Ishikawa (cell line): ENCODE results near the gene TOX2.

Experiments used
- CEBPB ChIP-seq: IDR thresholded peaks from 2 replicates; pipeline ENCODE4 v1.6.1; 2012
- EGR1 ChIP-seq: IDR thresholded peaks from 2 replicates; pipeline ENCODE4 v1.6.1; 2012
- EP300 ChIP-seq: IDR thresholded peaks from 2 replicates; pipeline ENCODE4 v1.6.1; 2012; ENCODE audit warnings: borderline replicate concordance
- FOXM1 ChIP-seq: IDR thresholded peaks from 2 replicates; pipeline ENCODE4 v1.6.1; 2012; ENCODE audit warnings: low read depth, borderline replicate concordance
- MAX ChIP-seq: IDR thresholded peaks from 2 replicates; pipeline ENCODE4 v1.6.1; 2012
- NFIC ChIP-seq: IDR thresholded peaks from 2 replicates; pipeline ENCODE4 v1.6.1; 2012
- REST ChIP-seq: IDR thresholded peaks from 2 replicates; pipeline ENCODE4 v1.6.1; 2012; ENCODE audit warnings: low read depth, mild to moderate bottlenecking
- TAF1 ChIP-seq: IDR thresholded peaks from 2 replicates; pipeline ENCODE4 v1.6.1; 2012; ENCODE audit warnings: low read depth, mild to moderate bottlenecking
- TCF12 ChIP-seq: IDR thresholded peaks from 2 replicates; pipeline ENCODE4 v1.6.1; 2012; ENCODE audit warnings: low read depth
- TEAD4 ChIP-seq: IDR thresholded peaks from 2 replicates; pipeline ENCODE4 v1.6.1; 2012
- USF1 ChIP-seq: IDR thresholded peaks from 2 replicates; pipeline ENCODE4 v1.6.1; 2012
- ZBTB7A ChIP-seq: IDR thresholded peaks from 2 replicates; pipeline ENCODE4 v1.6.1; 2012; ENCODE audit warnings: low read depth

GRCh38 chr20:44067650-44068081 lies 153.0 kb downstream of the TOX2 start:
- TF ChIP-seq CEBPB (no peak), MAX (no peak), TEAD4 (no peak), REST (no peak), EGR1 (no peak), USF1 (no peak), NFIC (no peak), ZBTB7A (no peak), TCF12 (no peak), FOXM1 (no peak), EP300 (no peak), TAF1 (no peak)
